SIG-M5 (cell line): ENCODE measurements around the gene DISP3.

ENCODE experiments used
- DNase-seq: peaks from one replicate; lab custom pipeline; 2025; lab: John Stamatoyannopoulos, UW

DISP3 gene

GRCh38 chr1:11528611-11529261 lies 49.8 kb downstream of the DISP3 start:
- DNase-seq = no peak

GRCh38 chr1:11529330-11529729 lies 50.4 kb downstream of the DISP3 start:
- no peak for DNase-seq

- no peak for DNase-seq
Measured at GRCh38 chr1:11529763-11530730, 51.1 kb downstream of the DISP3 start.

- no peak for DNase-seq
Measured at GRCh38 chr1:11530731-11531311, 51.9 kb downstream of the DISP3 start.

GRCh38 chr1:11531314-11531870 lies 52.4 kb downstream of the DISP3 start:
- DNase-seq = no peak

GRCh38 chr1:11531943-11532342 lies 53.0 kb downstream of the DISP3 start:
- no peak for DNase-seq

GRCh38 chr1:11533790-11534787 lies 55.1 kb downstream of the DISP3 start:
- no peak for DNase-seq

GRCh38 chr1:11534846-11535245 lies 55.9 kb downstream of the DISP3 start:
- DNase-seq = no peak

- no peak for DNase-seq
Measured at GRCh38 chr1:11535316-11535715, 56.4 kb downstream of the DISP3 start.

GRCh38 chr1:11535761-11536572 lies 57.0 kb downstream of the DISP3 start:
- no peak for DNase-seq

GRCh38 chr1:11536573-11537379 lies 57.8 kb downstream of the DISP3 start:
- no peak for DNase-seq

GRCh38 chr1:11537380-11537764 lies 58.4 kb downstream of the DISP3 start:
- DNase-seq = no peak

GRCh38 chr1:11537854-11538591 lies 59.1 kb downstream of the DISP3 start:
- no peak for DNase-seq

- no peak for DNase-seq
Measured at GRCh38 chr1:11538886-11539285, 59.9 kb downstream of the DISP3 start.

- DNase-seq = no peak
Measured at GRCh38 chr1:11539850-11540772, 61.2 kb downstream of the DISP3 start.

GRCh38 chr1:11540773-11541160 lies 61.8 kb downstream of the DISP3 start:
- no peak for DNase-seq

GRCh38 chr1:11541236-11541635 lies 62.3 kb downstream of the DISP3 start:
- DNase-seq = no peak

- DNase-seq = no peak
Measured at GRCh38 chr1:11541956-11542355, 63.0 kb downstream of the DISP3 start.
